Activated gamma-delta T cell treated with anti-CD3 and anti-CD28 coated beads, Interleukin-2, amount 50 U/mL, for 16 hours (primary cell): ENCODE measurements around the gene MAP2.

Experiments used
- DNase-seq: peaks from one replicate; pipeline ENCODE4 v3.0.0-alpha.2; 2020; ENCODE audit warnings: low read depth

Gene MAP2

DNA sequence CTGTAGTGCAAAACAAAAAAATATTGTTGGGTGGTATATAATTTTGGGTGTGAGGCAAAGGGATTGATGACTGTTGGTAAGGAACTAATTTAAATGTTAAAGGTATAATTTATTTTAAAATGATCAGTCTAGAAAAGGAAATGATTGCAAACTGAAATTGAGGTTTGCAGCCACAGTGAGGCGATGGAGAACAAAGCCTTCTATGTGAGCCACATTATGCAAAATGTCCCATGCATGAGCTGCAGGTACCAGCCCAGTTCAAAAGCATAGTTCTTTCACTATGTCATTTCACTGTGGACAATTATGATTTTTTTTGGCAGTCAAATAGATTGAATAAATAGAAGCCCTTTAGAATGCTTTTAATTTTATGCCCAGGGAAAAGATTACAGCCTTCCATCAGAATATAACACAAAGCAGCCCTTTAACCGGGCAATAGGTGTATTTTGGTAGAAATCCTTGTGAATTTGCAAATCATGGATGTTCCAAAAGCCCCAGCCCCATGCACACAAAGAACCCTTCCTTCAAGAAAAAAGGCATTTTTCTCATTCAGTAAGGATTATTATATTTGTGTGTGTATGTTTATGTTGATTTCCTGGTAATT lies 1.7 kb downstream of the MAP2 start:
- no peak for DNase-seq

DNA sequence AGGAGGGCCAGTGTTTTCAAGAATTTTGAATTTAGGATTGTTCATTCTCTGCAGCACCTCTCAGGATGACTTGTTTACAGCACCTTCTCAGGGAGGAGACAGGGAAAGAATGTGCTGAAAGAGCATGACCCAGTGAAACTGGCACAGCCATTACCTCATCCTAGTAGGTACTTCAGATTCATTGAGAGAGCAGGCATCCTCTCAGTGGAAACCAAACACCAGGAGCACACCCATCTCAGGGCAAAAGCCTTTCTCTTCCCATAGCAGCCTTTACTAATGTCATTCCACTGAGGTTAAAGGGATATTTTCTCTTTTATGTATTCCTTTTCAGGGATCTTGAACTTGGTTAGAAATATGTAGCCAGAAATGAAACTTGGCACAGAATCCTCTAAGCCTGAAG lies 2.6 kb downstream of the MAP2 start:
- DNase-seq = no peak

DNA sequence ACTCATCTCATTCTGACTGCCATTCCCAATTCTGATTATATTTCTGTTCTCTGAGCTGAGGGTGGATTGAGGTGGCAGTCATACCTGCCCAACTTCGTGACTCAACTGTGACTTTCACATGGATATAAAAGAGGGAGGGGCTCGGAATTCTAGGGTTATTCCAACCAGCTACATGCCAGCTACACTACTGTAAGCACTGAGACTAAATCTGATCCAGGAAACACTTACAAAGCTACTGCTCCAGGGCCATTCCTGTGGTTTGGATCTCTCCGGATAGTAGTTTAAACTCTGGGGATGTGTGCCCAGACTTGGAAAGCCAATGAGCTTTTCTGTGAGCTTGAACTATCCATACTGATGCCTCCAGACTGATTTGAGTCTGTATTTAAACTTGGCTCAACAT lies 7.9 kb downstream of the MAP2 start:
- DNase-seq = no peak

DNA sequence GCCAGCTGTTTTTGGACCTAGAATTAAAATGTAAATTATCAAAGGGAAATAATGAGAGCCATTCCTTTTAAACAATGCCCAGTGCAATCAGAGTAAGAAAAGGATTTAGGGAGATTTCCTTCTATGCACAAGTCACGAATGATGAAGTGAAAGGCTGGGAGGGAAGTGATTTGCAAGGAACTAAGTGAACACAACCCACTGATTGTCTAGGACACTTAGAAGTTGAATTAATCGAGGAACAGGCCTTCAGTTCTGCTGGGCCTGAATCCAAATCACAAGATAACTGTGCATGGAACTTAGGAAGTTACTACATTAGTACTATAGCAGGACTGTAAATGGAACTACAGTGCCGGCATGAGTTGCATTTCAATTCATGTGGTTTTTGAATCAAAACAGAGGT lies 17.7 kb downstream of the MAP2 start:
- no peak for DNase-seq

DNA sequence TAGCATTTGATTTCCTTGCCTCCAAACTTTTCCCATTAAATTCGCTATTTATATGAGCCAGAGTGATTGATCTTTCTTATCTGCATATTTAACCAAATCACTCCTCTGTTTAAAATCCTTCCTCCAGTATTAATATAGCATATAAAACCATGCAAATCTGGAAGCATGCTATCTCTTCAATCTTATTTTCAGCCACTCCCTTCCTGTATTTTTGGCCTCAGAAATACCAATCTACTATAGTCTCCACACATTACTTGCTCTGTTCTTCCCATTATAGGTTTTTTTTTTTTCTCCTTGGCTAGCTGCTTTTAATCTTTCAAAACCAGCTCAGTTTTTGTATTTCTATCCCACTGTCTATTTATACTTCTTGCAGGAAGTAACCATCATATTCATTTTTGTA lies 19.1 kb downstream of the MAP2 start:
- DNase-seq = no peak

DNA sequence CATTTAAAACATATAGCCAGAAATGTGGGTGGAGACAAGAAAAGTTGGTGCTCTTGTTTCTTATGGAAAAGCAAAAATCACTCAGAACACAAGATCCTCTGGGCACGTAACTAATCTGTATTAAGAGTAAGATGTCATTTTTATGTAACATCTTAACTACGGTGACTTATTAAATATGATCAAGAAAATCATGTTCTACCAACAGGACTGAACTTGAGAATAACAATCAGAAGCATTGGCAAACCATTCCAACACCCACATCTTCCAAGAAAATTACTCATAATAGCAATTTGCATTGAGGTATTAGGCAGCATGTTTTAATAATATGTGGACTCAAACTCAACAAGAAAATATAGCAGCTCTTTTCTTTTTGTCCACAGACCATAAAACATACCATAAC lies 21.6 kb downstream of the MAP2 start:
- DNase-seq = no peak

DNA sequence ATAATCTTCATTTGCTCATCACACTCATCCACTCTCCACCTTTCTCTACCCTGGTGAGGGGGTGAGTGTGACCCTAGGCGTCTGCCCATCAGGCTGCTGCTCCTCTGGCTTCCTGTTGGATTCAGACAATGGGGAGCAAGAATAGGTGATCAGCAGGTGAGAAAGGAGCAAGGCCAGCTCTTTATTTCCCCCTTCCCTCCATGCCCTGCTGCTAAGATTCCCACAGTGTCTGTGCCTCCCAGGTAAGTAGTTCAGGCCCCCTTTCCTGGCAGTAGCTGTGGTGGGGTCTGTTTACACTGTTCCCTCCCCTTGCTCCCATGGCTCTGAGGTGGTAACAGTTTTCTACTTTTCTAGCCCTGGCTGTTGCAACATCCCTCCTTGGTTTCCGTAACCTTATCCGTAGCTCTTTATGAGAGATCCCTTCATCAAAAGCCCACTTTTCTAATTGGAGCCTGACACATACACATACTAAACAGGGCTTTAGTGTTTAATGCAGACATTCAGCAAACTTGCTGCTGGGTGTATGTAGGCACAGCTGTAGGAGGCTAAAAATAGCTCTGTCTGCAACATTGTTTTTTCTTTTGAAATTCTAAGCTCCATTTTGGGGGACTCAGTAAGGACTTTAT lies 27.5 kb downstream of the MAP2 start:
- no peak for DNase-seq

DNA sequence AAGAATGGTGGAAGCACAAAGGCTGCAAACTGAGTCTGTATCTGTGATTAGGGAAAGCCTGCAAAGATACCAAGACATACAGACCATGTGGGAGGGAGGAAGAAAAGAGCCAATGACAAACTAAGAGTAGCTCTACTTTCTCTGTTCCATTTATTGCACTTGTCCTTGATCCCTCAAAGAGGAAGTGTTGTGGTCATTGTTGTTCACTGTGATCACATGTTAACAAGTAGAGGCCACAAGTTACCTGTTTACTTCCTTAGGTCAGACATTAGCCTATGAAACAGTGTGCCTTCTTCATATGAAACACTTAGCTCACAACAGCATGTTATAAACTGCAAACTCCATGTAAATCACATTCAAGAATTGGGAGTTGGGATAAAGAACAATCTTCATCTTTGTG lies 32.6 kb downstream of the MAP2 start:
- DNase-seq = no peak

DNA sequence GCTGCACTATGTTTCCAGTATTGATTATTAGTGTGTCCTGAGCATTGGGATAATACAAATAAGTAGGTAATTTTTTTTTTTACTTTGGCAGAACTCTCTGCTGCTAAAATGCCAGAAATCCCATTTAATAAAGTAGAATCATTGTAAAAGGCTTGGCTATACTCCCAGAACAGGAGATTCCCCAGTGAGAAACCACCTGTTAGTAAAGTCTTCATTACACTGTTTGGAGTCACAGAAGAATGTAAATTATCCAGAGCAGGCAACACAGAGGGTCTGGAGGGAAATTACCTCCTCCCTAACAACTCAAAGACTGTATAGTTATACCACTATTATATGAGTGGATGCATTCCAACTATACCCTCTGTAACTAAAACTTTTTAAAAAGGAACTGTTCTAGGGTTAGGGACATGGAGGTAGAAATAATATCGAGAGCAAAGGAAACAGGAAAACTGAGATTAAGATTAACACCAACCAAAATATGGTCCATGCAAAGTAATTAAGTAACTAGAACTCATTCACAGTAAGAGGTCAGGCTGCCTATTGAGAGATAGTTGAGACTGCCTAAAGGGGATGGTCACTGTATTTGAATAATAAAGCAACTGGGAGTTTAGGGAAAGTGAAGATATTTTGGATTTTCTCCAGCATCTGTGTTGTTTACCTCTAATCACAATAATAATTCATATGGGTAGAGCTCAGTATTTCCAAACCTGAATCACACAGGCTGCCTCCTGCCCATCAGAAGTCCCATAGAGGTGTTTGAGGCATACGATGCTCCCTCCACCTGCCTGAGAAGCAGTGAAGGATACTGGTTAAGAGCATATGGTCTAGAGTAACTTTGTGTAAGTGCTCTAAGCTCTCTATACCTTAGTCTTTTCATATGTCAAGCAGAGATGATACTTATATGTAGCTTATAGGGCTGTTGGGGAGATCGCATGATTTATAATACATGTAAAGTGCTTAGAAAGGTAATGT lies 34.4 kb downstream of the MAP2 start:
- no peak for DNase-seq

DNA sequence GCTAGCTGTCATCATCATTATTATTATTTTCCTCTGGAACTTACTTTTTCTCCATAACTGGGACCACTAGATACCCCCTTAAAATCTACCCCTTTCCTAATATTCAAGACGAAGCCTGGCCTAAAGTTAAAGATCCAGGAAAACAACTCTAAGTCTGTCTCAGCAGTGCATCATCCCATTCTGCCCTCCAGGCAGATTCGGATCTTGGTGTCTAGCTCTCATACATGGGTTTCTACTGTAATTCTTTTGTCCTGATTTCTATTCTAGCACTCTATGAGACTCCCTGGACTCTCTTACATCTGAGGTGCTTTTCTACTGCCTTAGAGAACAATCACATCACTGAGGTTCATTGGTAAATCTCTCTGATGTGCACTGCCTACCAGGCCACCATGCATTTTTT lies 35.5 kb downstream of the MAP2 start:
- no peak for DNase-seq

DNA sequence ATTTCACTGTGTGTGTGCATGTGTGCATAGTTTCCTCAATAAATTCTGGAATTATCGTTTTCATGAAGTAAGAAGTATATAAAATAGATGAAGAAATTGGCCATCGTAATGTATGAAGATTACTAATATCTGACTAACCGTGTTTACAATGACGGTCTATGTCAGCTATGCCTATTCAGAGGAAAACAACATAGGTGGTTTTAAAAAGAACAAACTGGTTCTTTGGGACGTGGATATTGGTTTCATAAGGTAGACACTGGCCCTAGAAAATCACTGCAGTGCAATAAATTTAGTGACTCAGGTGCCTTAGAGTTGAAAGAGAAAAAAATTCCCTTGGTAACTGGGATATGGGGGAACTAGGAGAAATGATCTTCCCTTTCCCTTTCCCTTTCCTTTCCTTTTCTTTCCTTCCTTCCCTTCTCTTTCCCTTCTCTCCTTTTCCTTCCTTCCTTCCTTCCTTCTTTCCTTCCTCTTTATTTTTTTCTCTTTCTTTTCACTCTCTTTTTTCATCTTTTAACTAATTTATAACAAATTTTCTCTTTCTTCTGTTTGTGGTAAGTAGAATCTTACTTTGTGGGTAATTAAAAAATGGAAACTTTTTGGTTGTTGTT lies 36.4 kb downstream of the MAP2 start:
- no peak for DNase-seq

DNA sequence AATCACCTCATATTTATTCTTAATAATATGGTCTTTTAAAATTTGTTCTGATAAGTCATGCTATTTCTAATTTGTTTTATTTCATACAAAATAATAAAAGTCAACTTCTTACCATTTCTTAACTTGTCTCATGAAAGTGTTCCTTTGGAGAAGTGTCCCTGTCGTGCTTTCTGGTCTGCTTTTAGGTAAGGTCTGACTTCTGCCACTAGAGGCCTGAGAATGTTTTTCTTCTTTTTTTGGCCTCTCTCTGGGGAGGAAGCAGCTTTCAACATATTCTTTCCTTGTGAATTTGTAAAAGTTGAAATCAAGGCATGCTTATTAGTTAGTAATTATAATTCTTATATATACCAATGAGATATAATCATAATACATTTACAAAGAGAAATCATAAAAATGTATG lies 39.4 kb downstream of the MAP2 start:
- no peak for DNase-seq

DNA sequence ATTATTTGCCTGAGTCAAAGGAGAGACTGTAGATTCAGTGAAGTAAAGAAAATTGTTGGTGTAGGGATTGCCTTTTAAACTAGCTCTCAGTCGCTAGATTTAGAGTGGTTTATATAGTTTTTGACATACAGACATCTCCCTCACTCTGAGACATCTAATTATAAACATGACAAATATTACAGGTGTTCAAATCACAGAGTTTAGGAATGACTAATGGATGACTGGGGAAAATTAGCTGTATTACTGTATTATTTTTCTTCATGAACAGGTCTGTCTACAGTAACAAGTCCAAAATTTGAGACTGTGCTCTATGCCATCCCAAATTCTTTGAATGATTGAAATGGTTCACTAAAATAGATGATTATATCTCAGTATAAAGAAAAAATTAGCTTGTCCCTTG lies 40.0 kb downstream of the MAP2 start:
- no peak for DNase-seq

DNA sequence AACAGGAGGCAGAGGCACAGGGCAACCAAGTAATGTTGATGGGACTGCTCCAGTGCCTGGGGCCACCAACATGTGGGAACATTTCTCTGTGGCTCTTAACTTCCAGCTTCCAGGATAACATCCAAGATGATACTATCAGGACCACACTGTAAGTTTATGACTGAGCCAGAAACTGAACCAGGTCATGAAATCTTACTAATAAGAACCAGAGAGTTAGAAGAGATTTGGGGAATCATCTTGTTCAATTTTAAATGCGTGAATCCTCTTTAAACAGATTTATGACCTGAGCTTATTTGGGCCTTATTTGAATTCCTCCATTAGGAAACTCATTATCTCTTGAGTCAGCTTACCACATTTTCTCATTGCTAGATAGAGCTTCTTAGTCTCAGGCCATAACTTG lies 45.0 kb downstream of the MAP2 start:
- no peak for DNase-seq

DNA sequence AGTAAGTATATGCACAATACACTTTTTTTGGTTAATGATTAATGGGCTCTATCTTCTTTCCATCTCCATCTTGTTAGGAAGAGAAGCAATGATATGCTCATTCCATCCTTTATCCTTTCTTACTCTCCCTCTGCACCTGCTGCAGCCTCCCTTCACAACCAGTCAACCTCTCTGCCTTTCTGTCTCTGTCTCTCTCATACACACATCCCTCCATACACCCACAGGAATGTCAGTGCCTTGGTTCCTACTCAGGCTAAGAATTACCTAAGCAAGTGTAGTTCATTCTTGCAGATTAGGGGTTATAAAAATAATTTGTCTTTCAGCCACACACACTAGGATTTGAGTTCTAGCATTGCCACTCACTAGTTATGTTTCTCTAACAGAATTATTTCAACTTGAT lies 45.6 kb downstream of the MAP2 start:
- no peak for DNase-seq

DNA sequence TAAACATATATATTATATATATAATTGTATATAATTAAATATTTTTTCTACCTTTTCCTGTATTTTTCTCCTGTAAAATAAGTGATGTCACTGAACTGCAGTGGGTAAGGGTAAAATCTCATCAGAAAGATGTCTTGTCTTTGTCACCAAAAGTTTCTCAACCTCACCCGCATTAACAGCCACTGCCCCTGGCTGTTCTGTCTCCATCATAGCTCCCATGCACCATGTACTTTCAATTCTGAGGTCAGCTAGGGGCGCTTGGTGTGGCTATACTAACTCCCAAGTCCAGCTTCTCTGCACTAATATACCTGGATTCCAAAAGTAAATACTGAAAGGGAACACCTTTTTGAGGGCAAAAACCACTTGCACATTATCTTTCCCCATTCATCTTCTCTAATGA lies 46.6 kb downstream of the MAP2 start:
- DNase-seq = no peak

DNA sequence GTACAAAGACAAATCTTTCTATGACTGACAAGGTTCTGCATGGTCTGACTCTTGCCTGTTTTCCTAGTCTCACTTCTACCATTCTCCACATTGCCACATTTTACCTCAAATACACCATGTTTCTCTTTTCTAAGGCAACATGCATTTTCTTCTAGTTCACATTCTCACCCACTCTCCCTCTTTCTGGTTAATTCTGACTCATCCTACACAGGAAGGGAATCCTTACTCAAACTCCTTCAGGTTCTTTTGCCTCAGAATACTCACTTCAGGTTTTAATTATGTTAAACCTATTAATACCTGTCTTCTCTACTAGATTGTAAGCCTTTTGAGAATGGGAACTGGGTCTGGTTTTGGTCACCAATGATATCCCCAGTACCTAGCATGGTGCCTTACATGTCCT lies 47.2 kb downstream of the MAP2 start:
- DNase-seq = no peak

DNA sequence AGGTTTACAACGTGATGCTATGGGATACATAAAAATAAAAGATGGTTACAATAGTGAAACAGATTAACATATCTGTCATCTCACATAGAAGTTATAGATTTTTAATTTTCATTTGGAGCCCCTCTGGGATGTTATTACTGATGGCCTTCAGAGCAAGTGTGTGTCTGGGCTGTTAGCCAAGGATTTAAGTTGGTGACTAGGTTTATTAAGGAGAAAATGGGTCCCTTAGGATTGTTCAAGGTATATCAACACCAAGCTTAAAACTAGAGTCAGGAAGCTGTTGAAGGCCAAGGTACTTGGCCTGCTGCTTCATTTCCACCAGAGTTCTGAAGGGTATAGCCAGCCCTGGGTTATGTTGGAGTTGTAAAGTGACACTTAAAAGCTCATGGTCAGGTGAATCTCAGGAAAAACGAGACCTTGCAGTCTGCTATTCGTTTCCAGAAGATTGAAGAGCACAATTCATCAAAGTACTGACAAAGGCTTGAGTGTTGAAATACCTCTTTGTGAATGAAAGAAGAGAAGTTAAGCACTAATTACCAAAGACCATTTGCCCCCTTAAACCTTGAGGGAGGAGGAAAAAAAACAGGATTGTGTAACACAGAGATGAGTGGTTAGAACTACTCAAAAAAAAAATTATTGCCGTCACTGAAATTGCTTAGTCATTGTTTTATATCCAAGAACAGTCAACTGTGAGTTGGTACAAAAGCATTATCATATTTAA lies 48.4 kb downstream of the MAP2 start:
- DNase-seq = no peak

DNA sequence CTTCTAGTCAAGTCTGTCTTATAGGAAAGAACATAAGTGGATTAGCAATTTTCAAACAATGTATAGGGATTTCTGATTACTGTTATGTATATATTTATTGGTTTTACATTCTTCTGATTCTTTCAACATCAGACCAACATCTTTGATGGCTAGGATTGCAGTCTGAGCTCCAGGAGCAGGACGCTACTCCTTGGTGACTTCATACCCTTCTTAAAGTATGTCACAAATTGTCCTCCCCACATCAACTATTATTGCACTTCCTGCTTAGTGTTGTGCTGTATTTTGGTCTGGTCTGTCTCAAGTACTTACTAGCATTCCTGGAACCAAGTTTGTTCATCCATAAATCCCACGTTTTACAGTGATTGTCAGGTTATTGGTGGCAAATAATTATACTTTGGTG lies 49.0 kb downstream of the MAP2 start:
- DNase-seq = no peak

DNA sequence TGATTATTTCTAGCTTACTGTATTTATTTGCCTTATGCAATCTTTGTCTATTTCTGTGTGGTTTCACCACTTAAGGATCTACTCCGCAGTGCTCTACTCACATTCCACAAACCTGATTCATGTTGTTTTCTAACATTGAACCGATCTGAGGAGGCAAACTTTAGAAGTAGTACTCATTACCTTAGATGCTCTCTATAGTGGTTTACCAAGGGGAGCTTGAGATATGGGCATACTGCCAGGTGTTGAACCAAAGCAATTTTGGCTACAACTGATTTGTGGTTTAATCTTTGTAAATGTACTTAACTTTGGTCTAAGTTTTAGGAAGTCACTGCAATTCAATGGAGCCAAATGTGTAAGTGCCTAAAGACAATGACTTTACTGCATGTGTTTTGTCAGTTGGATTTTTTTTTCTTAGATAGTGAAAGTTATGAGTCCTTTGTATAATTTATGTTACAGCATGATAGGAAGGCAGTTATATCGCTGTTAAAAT lies 50.1 kb downstream of the MAP2 start:
- DNase-seq = no peak

DNA sequence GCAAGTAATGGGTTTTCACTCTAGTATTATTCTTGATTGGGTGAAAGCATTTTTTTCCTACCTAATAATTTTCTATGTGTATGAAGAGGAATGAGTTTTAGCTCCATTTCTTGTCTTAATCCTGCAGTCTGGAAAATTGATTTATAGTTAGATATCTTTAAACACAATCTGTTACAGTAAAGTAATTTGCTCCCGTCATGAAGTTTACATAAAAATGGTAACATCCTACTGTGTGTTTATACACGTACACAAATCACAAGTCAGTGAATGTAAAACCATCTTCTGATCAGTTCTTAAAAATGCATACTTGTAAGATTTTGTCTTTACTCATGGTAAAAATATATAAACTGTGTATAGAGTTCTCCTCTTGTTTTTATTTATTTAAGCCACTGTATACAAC lies 51.1 kb downstream of the MAP2 start:
- no peak for DNase-seq
